Astrocyte (in vitro differentiated cells and primary cell): Measurements from ENCODE around the gene KLF8. TPM values are rescaled to one million over a fixed set of nuclear protein-coding genes. Genes with fewer than 3 reads are reported as not detected.
A peak's percentile ranks its signal among the peaks of the same experiment; 100 is the strongest.

Experiments
- DNase-seq: peaks from one replicate; pipeline ENCODE4 v3.0.0-alpha.2; 2010; ENCODE audit warnings: low read depth
- FAIRE-seq: peaks from 2 replicates; lab custom pipeline; 2011; peaks lifted over from hg19 to GRCh38; lab: Jason Lieb, UNC
- H2AFZ ChIP-seq: 2 replicates; pipeline ENCODE4 v1.6.0; 2012; ENCODE audit warnings: low read depth, low read length, inconsistent platforms
- H3K27ac ChIP-seq: 2 replicates; pipeline ENCODE4 v1.5.1; 2011; ENCODE audit warnings: low read depth, low read length, inconsistent platforms
- H3K27me3 ChIP-seq: 2 replicates; pipeline ENCODE4 v1.6.0; 2011; ENCODE audit warnings: low read length, inconsistent platforms; ENCODE audit not compliant: insufficient read depth
- H3K36me3 ChIP-seq: 2 replicates; pipeline ENCODE4 v1.5.1; 2011; ENCODE audit warnings: low read length, inconsistent platforms; ENCODE audit not compliant: insufficient read depth
- H3K4me1 ChIP-seq: 2 replicates; pipeline ENCODE4 v1.5.1; 2011; ENCODE audit warnings: low read length, inconsistent platforms; ENCODE audit not compliant: insufficient read depth
- H3K4me2 ChIP-seq: 2 replicates; pipeline ENCODE4 v1.6.0; 2012; ENCODE audit warnings: low read length, inconsistent platforms
- H3K4me3 ChIP-seq: 2 replicates; pipeline ENCODE4 v1.5.1; 2011; ENCODE audit warnings: low read depth, mild to moderate bottlenecking, low read length, inconsistent platforms; ENCODE audit not compliant: insufficient read depth
- H3K79me2 ChIP-seq: 2 replicates; pipeline ENCODE4 v1.6.0; 2012; ENCODE audit warnings: mild to moderate bottlenecking, low read length, inconsistent platforms; ENCODE audit not compliant: insufficient read depth
- H3K9ac ChIP-seq: 2 replicates; pipeline ENCODE4 v1.6.0; 2012; ENCODE audit warnings: mild to moderate bottlenecking, low read length, inconsistent platforms
- H3K9me3 ChIP-seq: 2 replicates; pipeline ENCODE4 v1.5.1; 2012; ENCODE audit warnings: low read depth, mild to moderate bottlenecking, low read length, inconsistent platforms; ENCODE audit not compliant: insufficient read depth
- H4K20me1 ChIP-seq: 2 replicates; pipeline ENCODE4 v1.6.0; 2012; ENCODE audit warnings: low read length, inconsistent platforms; ENCODE audit not compliant: insufficient read depth
- H3K27ac Mint-ChIP-seq: one replicate; pipeline ENCODE4 v1.8.0; 2021; ENCODE audit warnings: mild to moderate bottlenecking, mixed read lengths; ENCODE audit not compliant: unreplicated experiment
- H3K27me3 Mint-ChIP-seq: one replicate; pipeline ENCODE4 v1.8.0; 2021; ENCODE audit warnings: low read depth, mixed read lengths; ENCODE audit not compliant: unreplicated experiment
- H3K36me3 Mint-ChIP-seq: one replicate; pipeline ENCODE4 v1.8.0; 2021; ENCODE audit warnings: low read depth, mixed read lengths; ENCODE audit not compliant: unreplicated experiment
- H3K4me1 Mint-ChIP-seq: one replicate; pipeline ENCODE4 v1.8.0; 2021; ENCODE audit warnings: low read depth, mixed read lengths; ENCODE audit not compliant: unreplicated experiment
- H3K4me3 Mint-ChIP-seq: one replicate; pipeline ENCODE4 v1.8.0; 2021; ENCODE audit warnings: mild to moderate bottlenecking, moderate library complexity, mixed read lengths; ENCODE audit not compliant: unreplicated experiment
- H3K9me3 Mint-ChIP-seq: one replicate; pipeline ENCODE4 v1.8.0; 2021; ENCODE audit warnings: mild to moderate bottlenecking, mixed read lengths; ENCODE audit not compliant: unreplicated experiment
- CTCF ChIP-seq: IDR thresholded peaks from 2 replicates; pipeline ENCODE4 v1.5.1; 2011; ENCODE audit warnings: low read depth, mild to moderate bottlenecking, inconsistent platforms, low read length, moderate library complexity; ENCODE audit not compliant: insufficient read depth
- EZH2 ChIP-seq: IDR thresholded peaks from 2 replicates; pipeline ENCODE4 v1.6.1; 2012; ENCODE audit warnings: mild to moderate bottlenecking, low read length, inconsistent platforms; ENCODE audit not compliant: insufficient read depth
- total RNA-seq: library from RNA; stranded (reverse); gene quantifications from 2 replicates; pipeline ENCODE4 v1.2.1, GENCODE V29; 2021

Gene KLF8
- total RNA-seq, 1 donor from 2014 or later, result 5.7 TPM

GRCh38 chrX:56248492-56248891, 16.3 kb downstream of the KLF8 start:
- Histone ChIP-seq H3K79me2 (no peaks in the 10 kb centered on the region), H3K4me3 (no peak overlapping the region), H2AFZ (no peak overlapping the region), H4K20me1 (no peaks in the 10 kb centered on the region), H3K4me1 (no peaks in the 10 kb centered on the region), H3K9ac (no peak overlapping the region), H3K9me3 (no peaks in the 10 kb centered on the region), H3K36me3 (no peaks in the 10 kb centered on the region), H3K27ac (no peak overlapping the region), H3K4me2 (peak overlapping the region; percentile 54), H3K27me3 (no peaks in the 10 kb centered on the region)
- Mint-ChIP-seq H3K4me3 (no peak overlapping the region), H3K27me3 (no peaks in the 10 kb centered on the region), H3K27ac (no peak overlapping the region), H3K9me3 (no peaks in the 10 kb centered on the region), H3K4me1 (no peaks in the 10 kb centered on the region), H3K36me3 (peaks cover 2% of the 10 kb centered on the region)
- DNase-seq (peak; percentile 2), FAIRE-seq (peak; percentile 79)
- TF ChIP-seq CTCF (peak; percentile 47), EZH2 (no peak)

GRCh38 chrX:56253832-56254703, 21.9 kb downstream of the KLF8 start:
- Histone ChIP-seq H3K4me1 (no peaks in the 10 kb centered on the region), H3K27ac (no peak overlapping the region), H3K4me3 (no peak overlapping the region), H3K4me2 (no peak overlapping the region), H3K9ac (no peak overlapping the region), H3K27me3 (no peaks in the 10 kb centered on the region), H4K20me1 (no peaks in the 10 kb centered on the region), H3K36me3 (no peaks in the 10 kb centered on the region), H3K79me2 (no peaks in the 10 kb centered on the region), H2AFZ (no peak overlapping the region), H3K9me3 (no peaks in the 10 kb centered on the region)
- TF ChIP-seq CTCF, result no peak
- TF ChIP-seq EZH2, result no peak
- peaks cover 2% of the 10 kb centered on the region for H3K36me3 Mint-ChIP-seq
- H3K27ac Mint-ChIP-seq, result no peak overlapping the region
- no peak overlapping the region for H3K4me3 Mint-ChIP-seq
- DNase-seq (no peak), FAIRE-seq (no peak)
- H3K4me1 Mint-ChIP-seq, result no peaks in the 10 kb centered on the region
- H3K27me3 Mint-ChIP-seq, result no peaks in the 10 kb centered on the region
- H3K9me3 Mint-ChIP-seq, result no peaks in the 10 kb centered on the region

- Histone ChIP-seq H2AFZ (no peak overlapping the region), H3K4me2 (no peak overlapping the region), H3K27ac (no peak overlapping the region), H3K79me2 (no peaks in the 10 kb centered on the region), H3K4me3 (no peak overlapping the region), H3K36me3 (no peaks in the 10 kb centered on the region), H3K27me3 (no peaks in the 10 kb centered on the region), H4K20me1 (no peaks in the 10 kb centered on the region), H3K9ac (no peak overlapping the region), H3K9me3 (no peaks in the 10 kb centered on the region), H3K4me1 (no peaks in the 10 kb centered on the region)
- FAIRE-seq, result peak; percentile 54
- Mint-ChIP-seq H3K36me3 (no peaks in the 10 kb centered on the region), H3K27me3 (no peaks in the 10 kb centered on the region), H3K27ac (no peak overlapping the region), H3K9me3 (no peaks in the 10 kb centered on the region), H3K4me3 (no peak overlapping the region), H3K4me1 (no peaks in the 10 kb centered on the region)
- TF ChIP-seq CTCF, result no peak
- TF ChIP-seq EZH2, result no peak
- no peak for DNase-seq
Measured at GRCh38 chrX:56268888-56269287, 36.7 kb downstream of the KLF8 start.
